Stimulated activated naive CD8-positive, alpha-beta T cell treated with anti-CD3 and anti-CD28 coated beads, Interleukin-15, Interleukin-2, amounts not matched to agents 100 U/mL and 50 U/mL, for 24 hours (primary cell): ENCODE data around the gene HSF2BP.
A peak's percentile ranks its signal among the peaks of the same experiment; 100 is the strongest.
"Not testable (repeated sequence)": the region's sequence is repeated elsewhere in the genome, so short reads cannot be mapped to it uniquely, and the experiment has no call there.

ENCODE experiments used
- ATAC-seq: fragments of 150-1000 bp; cut with Tn5 transposase; one replicate; pipeline ENCODE4 v1.10.0; 2021
- DNase-seq: peaks from one replicate; pipeline ENCODE4 v3.0.0; 2021

Gene HSF2BP

DNA sequence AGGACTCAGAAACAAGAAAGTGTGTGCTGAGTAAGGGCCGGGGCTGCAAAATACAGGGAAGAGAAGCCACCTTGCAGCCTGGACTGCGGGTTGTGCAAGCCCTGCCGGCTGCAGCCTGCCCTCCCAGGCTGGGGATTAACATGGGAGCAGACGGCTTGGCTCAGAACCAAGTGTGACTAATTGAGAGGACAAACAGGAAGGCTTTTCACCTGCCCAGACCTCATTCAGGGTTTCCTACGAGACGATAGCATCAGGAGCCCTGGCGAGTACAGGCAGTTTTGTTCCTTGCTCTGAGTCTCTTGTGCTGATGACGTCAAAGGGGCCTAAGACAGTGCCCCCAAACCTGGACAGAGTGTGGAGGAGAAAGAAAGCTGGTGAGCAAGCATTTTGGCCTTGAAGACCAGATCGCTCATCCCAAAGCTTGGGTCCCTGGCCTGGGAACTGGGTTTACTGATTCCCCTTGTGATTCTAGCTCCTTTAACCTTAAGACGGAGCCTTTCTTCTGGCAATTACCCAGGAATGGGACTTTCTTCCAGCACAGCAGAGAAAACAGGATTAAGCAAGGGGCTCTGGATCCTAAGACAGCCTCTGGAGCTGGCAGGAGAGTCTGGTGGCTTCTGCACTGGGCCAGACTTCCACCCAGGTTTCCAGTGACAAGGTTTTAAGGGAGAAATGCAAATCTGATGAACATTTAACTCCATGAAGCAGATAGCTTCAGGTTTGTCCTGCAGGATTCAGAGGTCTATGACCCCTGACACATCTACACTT lies 142.2 kb downstream of the HSF2BP start:
- ATAC-seq, DNase-seq: not testable (repeated sequence)

DNA sequence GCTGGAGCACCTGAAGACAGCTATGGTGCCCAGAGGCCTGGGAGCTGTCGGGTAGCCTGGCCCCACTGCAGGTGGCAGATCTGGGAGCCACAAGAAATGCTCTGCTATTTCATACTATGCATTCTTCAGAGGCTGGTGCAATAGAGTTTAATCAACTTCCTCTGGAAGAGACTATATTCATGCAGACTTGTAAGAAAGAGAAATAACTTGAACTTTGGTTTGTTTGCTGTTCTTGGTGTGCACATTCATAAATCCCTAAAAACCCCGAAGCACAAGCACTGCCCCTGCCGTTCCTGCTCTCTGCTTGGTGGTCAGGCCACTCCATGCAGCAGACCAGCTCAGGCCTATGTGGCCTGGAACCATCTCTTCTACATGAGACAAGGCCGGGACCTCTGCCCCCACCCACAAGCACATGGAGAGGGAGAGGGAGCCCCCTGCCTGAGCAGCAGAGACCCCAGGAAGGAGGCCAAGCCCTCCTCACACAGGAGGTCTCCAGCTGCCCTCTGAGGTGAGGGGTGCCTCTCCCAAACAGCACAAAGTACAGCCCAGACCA lies 142.9 kb downstream of the HSF2BP start:
- not testable (repeated sequence) for ATAC-seq

DNA sequence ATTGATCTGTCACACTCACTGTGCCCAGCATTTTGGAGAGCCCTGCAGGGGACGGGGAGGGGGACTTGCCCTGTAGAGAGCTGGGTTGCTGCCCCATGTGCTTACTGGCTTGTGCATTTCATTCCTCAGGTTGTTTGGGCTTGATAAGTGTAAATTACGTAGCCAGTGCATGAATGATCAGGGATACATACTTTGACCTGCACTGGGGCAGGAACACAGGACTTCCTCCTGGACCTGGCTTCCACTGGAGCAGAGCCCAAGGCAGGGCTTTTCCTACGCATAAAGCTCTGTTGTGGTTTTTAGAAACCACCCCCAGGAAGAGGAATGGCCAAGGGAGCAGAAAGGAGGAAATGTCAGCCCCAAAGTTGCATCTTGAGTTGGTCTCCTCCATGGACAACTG lies 144.5 kb downstream of the HSF2BP start:
- DNase-seq, ATAC-seq: not testable (repeated sequence)

More for the DNA sequence above, 142.9 kb downstream of the HSF2BP start:
- not testable (repeated sequence) for DNase-seq

DNA sequence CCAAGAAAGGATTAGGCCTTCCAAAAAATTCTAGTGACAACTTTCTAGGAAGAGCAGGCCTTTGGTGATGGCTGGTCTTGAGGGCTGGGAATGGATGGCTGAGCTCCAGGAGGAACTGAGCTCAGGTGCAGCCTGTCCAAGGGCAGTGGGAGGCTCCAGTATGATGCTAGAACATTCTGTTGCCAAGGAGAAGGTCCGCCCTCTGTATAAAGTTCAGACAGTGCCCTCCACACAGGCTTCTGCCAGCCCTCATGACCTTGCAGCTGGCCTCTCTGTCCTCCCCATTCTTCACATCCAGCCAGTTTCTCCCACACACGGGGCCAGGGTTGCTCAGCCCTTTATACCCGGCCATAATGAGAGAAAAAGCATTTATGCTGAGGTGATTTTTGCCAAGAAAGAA lies 146.3 kb downstream of the HSF2BP start:
- DNase-seq, ATAC-seq: not testable (repeated sequence)

DNA sequence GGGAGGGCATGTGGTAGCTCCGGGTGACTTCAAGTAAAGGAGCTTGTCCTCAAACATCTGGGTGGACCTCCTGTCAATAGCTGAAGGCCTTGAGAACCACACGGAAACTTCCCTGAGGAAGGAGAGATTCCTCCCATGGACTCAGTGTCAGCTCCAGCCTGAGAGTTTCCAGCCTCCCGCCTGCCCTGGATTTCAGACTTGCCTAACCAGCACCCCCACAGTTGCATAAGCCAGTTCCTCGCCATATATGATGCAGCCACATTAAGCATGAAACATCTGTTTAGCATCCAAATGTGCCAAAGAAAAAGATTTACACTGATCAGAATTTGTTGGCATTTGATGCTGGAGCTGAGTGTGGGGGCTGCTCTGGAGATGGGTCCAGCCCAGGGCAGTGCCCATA lies 148.1 kb downstream of the HSF2BP start:
- not testable (repeated sequence) for DNase-seq, ATAC-seq

DNA sequence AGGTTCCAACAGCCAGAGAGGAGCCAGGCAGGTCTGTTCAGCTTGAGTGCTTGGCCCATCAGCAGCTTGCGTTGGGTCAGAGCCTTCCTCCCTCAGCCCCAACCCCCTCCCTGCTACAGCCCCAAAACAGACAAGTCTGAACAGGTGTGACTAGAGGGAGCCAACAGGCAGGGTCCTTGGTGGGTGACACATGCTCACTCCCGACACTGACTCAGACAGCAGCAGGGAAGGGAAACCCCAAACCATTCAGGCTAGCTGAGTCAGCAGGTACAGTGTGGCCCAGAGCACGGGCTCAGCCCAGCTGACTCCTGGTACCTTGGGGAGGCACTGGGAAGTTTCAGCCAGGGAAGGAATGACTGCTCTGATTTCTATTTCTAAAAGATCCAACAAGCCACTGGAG lies 148.6 kb downstream of the HSF2BP start:
- not testable (repeated sequence) for DNase-seq
- ATAC-seq = peak; percentile 95

DNA sequence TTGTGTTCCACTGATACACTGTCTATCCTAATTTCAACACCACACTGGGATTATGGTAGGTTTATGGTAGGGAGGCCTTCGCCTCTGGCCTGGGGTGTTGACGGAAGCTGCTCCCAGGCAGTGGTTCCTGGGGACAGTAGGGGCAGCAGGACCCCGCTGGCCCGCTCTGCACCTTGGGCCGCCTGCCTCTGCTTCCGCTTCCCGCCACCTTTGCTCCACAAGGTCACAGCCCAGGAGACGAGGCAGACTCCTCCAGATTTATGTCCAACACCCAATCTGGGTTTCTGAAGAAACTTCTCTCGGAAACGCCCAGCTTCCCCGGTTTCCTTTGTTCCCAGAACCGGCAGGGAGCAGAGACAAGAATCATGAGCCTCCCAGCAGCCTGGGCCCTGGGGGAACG lies 155.4 kb downstream of the HSF2BP start:
- not testable (repeated sequence) for ATAC-seq

DNA sequence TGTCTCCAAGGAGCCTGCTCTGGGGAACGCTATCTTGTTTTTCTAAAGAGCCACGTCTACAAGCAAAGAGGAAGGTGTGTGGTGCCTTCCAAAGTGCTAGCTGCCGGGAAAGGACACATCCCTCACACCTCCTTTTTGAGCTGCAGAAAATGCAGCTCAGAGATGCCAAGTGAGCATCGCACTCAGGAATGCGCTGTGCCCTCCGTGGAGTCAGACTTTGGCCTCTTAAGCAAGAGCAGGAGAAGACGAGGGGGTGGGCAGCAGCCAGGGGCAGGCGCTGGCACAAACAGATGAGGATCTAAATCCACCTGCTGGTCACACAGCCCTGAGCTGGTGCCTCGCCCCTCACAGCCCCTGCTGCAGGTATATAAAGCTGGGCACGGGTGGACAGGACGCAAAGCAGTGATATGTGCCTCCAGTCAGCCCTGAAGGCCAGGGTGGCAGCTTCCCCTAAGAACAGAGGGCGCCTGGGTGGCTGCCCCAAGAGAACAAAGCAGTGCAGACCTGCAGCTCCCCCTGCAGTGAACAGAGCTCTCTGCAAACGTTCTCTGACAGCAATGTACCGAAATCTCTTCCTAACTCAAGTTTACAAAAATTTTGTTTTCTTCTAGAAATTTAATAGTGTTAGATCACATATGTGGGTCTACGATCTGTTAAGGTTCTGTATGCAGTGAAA lies 156.1 kb downstream of the HSF2BP start:
- DNase-seq, ATAC-seq: not testable (repeated sequence)

More for the DNA sequence above, 155.4 kb downstream of the HSF2BP start:
- not testable (repeated sequence) for DNase-seq

DNA sequence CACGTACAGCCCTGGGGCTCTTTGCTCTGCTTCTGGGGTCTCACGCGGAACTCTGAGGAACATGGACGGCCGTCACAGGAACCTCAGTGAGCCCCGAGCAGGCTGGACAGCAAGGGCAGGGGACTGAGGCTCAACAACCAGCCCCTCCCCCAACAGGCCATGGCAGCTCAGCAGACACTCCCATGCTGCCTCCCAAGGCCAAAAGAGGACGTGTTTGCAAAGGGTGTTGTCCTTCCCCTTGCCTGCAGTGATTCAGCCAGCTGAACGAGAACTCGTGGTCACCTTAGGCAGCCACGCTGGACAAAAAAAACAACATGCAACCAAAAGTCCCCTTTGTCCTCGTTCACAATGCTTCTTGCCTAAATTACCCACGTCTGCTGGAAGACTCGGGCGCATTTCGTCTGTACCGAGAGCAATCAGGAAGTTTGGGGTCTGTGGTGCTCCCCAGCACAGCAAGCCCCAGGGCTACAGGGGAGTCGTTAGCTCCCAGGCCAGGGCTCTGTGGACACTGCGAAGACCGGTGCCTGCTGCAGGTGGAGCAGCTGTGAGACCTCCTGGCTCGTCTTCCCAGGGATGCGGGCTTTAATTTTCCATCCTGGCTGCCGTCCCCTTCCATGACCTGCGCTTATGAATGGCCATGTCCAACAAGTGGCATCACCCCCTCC lies 156.7 kb downstream of the HSF2BP start:
- ATAC-seq, DNase-seq: not testable (repeated sequence)

DNA sequence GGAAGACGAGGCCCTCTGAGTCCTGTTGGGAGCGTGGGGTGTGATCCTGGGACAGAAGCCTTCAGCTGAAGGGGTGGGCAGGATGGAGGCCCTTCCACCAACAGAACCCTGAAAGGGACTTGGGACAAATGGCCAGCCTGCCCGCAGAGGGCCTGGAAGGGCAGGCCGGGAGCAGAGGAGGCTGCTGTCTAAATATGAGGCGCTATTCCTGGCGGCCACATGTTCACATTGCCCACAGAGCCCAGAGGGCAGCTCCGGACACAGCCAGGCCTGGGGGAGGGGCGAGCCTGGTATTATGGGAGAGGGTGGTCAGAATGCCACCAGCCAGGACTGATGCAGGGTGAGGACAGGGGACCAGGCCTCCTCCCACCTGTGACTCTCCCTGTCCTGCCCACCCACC lies 160.4 kb downstream of the HSF2BP start:
- not testable (repeated sequence) for ATAC-seq, DNase-seq

DNA sequence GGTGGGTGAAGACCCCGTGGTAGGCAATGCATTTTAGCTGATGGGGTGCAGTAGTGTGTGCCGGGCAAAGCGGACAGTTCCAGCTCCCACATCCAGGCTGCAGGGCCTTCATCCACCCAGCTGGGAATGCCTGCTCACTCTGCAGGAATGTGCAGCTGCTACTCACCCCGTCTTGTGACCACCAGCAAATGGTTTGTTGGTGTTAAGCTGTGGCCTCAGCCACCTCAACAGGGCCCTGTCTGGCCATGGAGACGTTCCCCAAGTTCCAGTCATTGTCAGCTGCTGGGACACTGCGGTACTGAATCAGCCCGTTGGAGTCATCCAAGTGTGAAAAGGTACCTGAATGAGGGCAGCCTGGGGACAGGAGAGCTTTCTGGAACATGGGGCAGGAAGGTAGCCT lies 161.2 kb downstream of the HSF2BP start:
- not testable (repeated sequence) for DNase-seq, ATAC-seq

DNA sequence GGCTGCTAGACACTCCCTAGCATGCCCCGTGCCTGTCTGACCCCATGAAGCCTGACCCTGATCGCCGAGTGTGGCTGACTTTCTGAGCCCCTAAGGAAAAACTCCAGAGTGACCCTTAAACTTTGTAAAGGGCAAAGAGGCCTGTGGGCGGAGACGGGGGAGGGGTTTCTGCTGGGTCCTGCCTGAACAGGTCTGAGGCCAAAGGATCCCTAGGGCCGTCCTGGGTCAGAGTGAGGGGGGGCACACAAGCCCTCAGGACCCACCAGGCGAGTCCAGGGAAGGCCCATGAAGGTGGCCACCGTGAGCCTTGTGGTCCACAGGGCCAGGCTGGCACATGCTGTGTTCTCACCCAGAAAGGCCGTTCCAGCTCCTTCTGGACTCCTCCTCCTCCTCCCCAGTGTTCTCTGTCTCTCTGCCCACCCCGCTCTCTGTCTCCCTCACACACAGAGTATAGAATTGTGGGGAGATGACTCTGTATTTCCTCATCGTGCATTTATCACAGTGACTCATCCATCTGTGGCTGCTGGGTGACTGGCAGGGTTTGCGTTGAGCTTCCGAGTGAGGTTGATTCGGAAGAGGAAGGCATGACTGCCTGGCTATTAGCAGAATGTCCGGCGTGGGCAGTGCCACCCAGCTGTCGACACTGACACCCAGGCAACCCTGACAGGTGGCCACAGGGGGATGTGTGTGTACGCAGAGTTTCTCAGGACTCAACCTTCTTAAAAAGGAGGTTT lies 164.8 kb downstream of the HSF2BP start:
- ATAC-seq = peak; percentile 91

DNA sequence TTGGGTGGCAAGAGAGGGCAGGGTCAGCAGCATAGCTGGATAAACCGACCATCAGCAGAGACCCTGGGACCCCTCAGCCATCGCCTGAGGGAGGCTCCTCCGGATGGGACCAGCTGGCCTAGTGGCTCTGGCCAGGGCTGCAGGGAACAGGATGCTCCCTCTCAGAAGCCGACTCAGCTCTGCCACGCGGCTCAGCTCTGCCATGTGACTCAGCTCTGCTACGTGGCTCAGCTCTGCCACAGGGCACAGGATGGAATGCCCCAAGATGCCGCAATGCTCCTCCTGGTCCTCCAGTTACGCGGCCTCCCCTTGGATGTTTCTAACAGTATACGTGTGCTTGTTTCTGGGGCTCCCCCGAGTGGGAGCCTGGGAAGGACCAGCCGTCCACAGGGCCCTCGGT lies 165.8 kb downstream of the HSF2BP start:
- DNase-seq, ATAC-seq: not testable (repeated sequence)

More for the DNA sequence above, 164.8 kb downstream of the HSF2BP start:
- DNase-seq = not testable (repeated sequence)

DNA sequence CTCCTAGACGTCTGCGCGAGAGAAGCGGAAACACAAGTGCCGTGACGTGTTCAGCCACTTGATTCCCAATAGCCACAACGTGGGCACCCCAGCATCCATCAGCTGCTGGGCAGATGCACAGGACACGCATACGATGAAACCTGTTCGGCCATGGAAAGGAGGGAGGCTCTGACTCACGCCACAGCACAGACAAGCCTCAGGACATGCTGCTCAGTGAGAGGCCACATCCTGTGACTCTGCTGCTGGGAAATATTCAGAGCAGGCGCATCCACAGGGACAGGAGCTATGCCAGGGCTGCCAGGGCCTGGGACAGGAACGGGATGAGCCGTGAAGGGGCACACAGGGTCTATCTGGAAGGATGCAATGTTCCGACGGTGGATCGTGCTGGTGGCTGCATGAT lies 171.1 kb downstream of the HSF2BP start:
- DNase-seq, ATAC-seq: not testable (repeated sequence)

DNA sequence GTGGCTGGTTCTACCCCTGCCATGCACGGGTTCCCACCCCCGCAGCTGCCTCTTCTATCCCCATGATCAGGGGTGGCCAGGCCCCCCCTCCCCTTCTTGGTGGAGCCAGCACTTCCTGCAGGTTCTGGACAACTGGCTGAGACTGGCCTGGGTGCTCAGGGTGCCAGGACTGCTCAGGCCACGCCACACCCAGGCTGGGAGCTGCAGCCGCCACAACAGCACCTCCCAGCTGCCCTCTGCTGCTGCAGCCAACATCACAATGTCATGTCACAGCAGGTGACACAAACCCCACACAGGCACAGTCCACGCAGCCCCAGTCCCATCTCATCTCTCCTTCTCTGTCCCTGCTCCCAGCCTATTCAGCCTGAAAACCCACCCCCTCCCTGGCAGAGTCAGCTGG lies 173.2 kb downstream of the HSF2BP start:
- not testable (repeated sequence) for DNase-seq, ATAC-seq

DNA sequence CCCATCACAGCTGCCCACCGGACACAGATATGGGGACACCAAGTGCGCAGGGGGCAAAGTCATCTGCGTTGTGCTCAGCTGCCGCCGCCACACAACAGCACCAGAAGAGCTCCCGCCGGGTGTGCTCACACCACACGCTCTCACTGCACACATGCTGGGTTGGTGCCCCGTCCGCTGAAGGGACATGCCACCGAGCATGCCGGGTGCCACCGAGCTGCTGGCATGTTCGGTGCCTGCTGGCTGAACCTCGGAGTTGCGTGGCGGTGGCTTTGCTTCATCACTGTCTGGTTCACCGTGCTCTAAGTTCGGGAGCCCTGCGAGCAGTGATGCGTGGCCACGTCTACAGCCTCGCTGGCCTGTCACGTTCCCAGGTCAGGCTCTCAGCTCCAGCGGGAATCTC lies 174.3 kb downstream of the HSF2BP start:
- not testable (repeated sequence) for DNase-seq, ATAC-seq

DNA sequence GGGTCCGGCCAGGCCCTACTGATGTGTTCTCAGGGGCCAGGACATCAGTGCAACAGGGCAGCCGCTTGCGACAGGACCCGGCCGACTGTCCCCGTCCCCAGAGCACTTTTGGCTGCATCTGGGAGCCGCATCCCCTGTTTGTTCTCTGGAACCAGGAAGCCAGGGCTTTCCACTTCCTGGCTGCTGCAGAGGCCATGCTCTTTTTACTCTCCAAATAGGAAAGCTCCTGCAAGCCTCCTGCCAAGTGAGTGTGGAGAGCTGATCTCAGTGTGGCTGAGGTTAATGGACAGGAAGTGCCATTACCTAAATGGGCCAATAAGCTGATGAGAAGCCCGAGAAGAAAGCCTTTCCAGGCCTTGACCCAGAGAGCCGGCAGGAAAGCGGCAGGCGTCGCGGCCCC lies 180.1 kb downstream of the HSF2BP start:
- not testable (repeated sequence) for DNase-seq, ATAC-seq
